ENCODE data around the gene SYNE4. TPM values are rescaled to one million over a fixed set of nuclear protein-coding genes. Genes with fewer than 3 reads are reported as not detected.
"Not testable (repeated sequence)": the region's sequence is repeated elsewhere in the genome, so short reads cannot be mapped to it uniquely, and the experiment has no call there.

The SYNE4 gene
- total RNA-seq, result 0.10 TPM

GRCh38 chr19:36008336-36008978 is at the start of gene SYNE4:
Gene SYNE4, minus strand, starts transcription at chr19:36008813. Its CDS starts 132 bp downstream, at chr19:36008681.
- Histone ChIP-seq H3K27me3 (ENCODE audit: insufficient read depth, low read length) (no peaks in the 10 kb centered on the region), H3K9me3 (ENCODE audit: low read depth, low read length) (no peaks in the 10 kb centered on the region), H3K4me3 (ENCODE audit: low read length) (peak within 1 kb of the TSS; percentile 4), H3K4me1 (ENCODE audit: insufficient read depth, low read length) (peaks cover 18% of the 10 kb centered on the region)

GRCh38 chr19:36054733-36055686 is 46.4 kb upstream of the SYNE4 start, which contains the start of gene WDR62:
Gene WDR62, plus strand, starts transcription at chr19:36054897. Its CDS starts 75 bp downstream, at chr19:36054972.
- no peaks in the 10 kb centered on the region for H3K9me3 ChIP-seq (ENCODE audit: low read depth, low read length)
- peaks cover 27% of the 10 kb centered on the region for H3K4me1 ChIP-seq (ENCODE audit: insufficient read depth, low read length)
- no peaks in the 10 kb centered on the region for H3K27me3 ChIP-seq (ENCODE audit: insufficient read depth, low read length)
- H3K4me3 ChIP-seq (ENCODE audit: low read length), result peak within 1 kb of the TSS; percentile 72

- Histone ChIP-seq H3K4me3 (ENCODE audit: low read length) (peak within 1 kb of the TSS; percentile 72), H3K9me3 (ENCODE audit: low read depth, low read length) (no peaks in the 10 kb centered on the region), H3K4me1 (ENCODE audit: insufficient read depth, low read length) (peaks cover 27% of the 10 kb centered on the region), H3K27me3 (ENCODE audit: insufficient read depth, low read length) (no peaks in the 10 kb centered on the region)
Measured at GRCh38 chr19:36054119-36054732, 45.6 kb upstream of the SYNE4 start, which contains the start of gene THAP8. Gene THAP8, minus strand, starts transcription at chr19:36054285. Its CDS starts 68 bp downstream, at chr19:36054217.

GRCh38 chr19:36051637-36052036 is 43.0 kb upstream of the SYNE4 start:
- H3K9me3 ChIP-seq (ENCODE audit: low read depth, low read length), result no peaks in the 10 kb centered on the region
- H3K4me3 ChIP-seq (ENCODE audit: low read length), result no peak overlapping the region
- H3K27me3 ChIP-seq (ENCODE audit: insufficient read depth, low read length), result no peaks in the 10 kb centered on the region
- H3K4me1 ChIP-seq (ENCODE audit: insufficient read depth, low read length), result peaks cover 27% of the 10 kb centered on the region

- H3K4me1 ChIP-seq (ENCODE audit: insufficient read depth, low read length), result peaks cover 26% of the 10 kb centered on the region
- H3K27me3 ChIP-seq (ENCODE audit: insufficient read depth, low read length), result no peaks in the 10 kb centered on the region
- no peaks in the 10 kb centered on the region for H3K9me3 ChIP-seq (ENCODE audit: low read depth, low read length)
- no peak overlapping the region for H3K4me3 ChIP-seq (ENCODE audit: low read length)
Measured at GRCh38 chr19:36051236-36051635, 42.6 kb upstream of the SYNE4 start.

- Histone ChIP-seq H3K4me1 (ENCODE audit: insufficient read depth, low read length) (peaks cover 11% of the 10 kb centered on the region), H3K27me3 (ENCODE audit: insufficient read depth, low read length) (no peaks in the 10 kb centered on the region), H3K4me3 (ENCODE audit: low read length) (no peak overlapping the region), H3K9me3 (ENCODE audit: low read depth, low read length) (no peaks in the 10 kb centered on the region)
Measured at GRCh38 chr19:36049080-36049698, 40.6 kb upstream of the SYNE4 start.

GRCh38 chr19:36047835-36048234 is 39.2 kb upstream of the SYNE4 start:
- Histone ChIP-seq H3K4me3 (ENCODE audit: low read length) (no peak overlapping the region), H3K27me3 (ENCODE audit: insufficient read depth, low read length) (no peaks in the 10 kb centered on the region), H3K4me1 (ENCODE audit: insufficient read depth, low read length) (peaks cover 2% of the 10 kb centered on the region), H3K9me3 (ENCODE audit: low read depth, low read length) (no peaks in the 10 kb centered on the region)

GRCh38 chr19:36046443-36047050 is 37.9 kb upstream of the SYNE4 start:
- Histone ChIP-seq H3K4me1 (ENCODE audit: insufficient read depth, low read length) (no peaks in the 10 kb centered on the region), H3K4me3 (ENCODE audit: low read length) (no peak overlapping the region), H3K27me3 (ENCODE audit: insufficient read depth, low read length) (no peaks in the 10 kb centered on the region), H3K9me3 (ENCODE audit: low read depth, low read length) (no peaks in the 10 kb centered on the region)

- H3K9me3 ChIP-seq (ENCODE audit: low read depth, low read length), result no peaks in the 10 kb centered on the region
- H3K27me3 ChIP-seq (ENCODE audit: insufficient read depth, low read length), result no peaks in the 10 kb centered on the region
- H3K4me3 ChIP-seq (ENCODE audit: low read length), result no peak overlapping the region
- H3K4me1 ChIP-seq (ENCODE audit: insufficient read depth, low read length), result no peaks in the 10 kb centered on the region
Measured at GRCh38 chr19:36043952-36044351, 35.3 kb upstream of the SYNE4 start.

GRCh38 chr19:36041831-36042230 is 33.2 kb upstream of the SYNE4 start:
- H3K27me3 ChIP-seq (ENCODE audit: insufficient read depth, low read length), result no peaks in the 10 kb centered on the region
- H3K4me3 ChIP-seq (ENCODE audit: low read length), result no peak overlapping the region
- peaks cover 6% of the 10 kb centered on the region for H3K4me1 ChIP-seq (ENCODE audit: insufficient read depth, low read length)
- H3K9me3 ChIP-seq (ENCODE audit: low read depth, low read length), result no peaks in the 10 kb centered on the region

- H3K27me3 ChIP-seq (ENCODE audit: insufficient read depth, low read length); H3K9me3 ChIP-seq (ENCODE audit: low read depth, low read length): not testable (repeated sequence)
Measured at GRCh38 chr19:36041092-36041491, 32.5 kb upstream of the SYNE4 start.

GRCh38 chr19:36040495-36040894 is 31.9 kb upstream of the SYNE4 start:
- H3K9me3 ChIP-seq (ENCODE audit: low read depth, low read length), result no peaks in the 10 kb centered on the region
- H3K27me3 ChIP-seq (ENCODE audit: insufficient read depth, low read length), result no peaks in the 10 kb centered on the region
- peaks cover 10% of the 10 kb centered on the region for H3K4me1 ChIP-seq (ENCODE audit: insufficient read depth, low read length)
- H3K4me3 ChIP-seq (ENCODE audit: low read length), result no peak overlapping the region

More at GRCh38 chr19:36041092-36041491, 32.5 kb upstream of the SYNE4 start:
- H3K4me1 ChIP-seq (ENCODE audit: insufficient read depth, low read length); H3K4me3 ChIP-seq (ENCODE audit: low read length): not testable (repeated sequence)

- Histone ChIP-seq H3K4me3 (ENCODE audit: low read length) (no peak within 1 kb of the TSS), H3K27me3 (ENCODE audit: insufficient read depth, low read length) (no peaks in the 10 kb centered on the region), H3K4me1 (ENCODE audit: insufficient read depth, low read length) (peaks cover 18% of the 10 kb centered on the region), H3K9me3 (ENCODE audit: low read depth, low read length) (no peaks in the 10 kb centered on the region)
Measured at GRCh38 chr19:36032251-36033104, 23.9 kb upstream of the SYNE4 start, which contains the start of gene CLIP3. Gene CLIP3, minus strand, starts transcription at chr19:36032873. Its CDS starts 516 bp downstream, at chr19:36032357.
